NCI-H146 (cell line): Measurements from ENCODE around the gene TAF8.

Source experiments
- DNase-seq: peaks from one replicate; lab custom pipeline; 2025; lab: John Stamatoyannopoulos, UW

The TAF8 gene

DNA sequence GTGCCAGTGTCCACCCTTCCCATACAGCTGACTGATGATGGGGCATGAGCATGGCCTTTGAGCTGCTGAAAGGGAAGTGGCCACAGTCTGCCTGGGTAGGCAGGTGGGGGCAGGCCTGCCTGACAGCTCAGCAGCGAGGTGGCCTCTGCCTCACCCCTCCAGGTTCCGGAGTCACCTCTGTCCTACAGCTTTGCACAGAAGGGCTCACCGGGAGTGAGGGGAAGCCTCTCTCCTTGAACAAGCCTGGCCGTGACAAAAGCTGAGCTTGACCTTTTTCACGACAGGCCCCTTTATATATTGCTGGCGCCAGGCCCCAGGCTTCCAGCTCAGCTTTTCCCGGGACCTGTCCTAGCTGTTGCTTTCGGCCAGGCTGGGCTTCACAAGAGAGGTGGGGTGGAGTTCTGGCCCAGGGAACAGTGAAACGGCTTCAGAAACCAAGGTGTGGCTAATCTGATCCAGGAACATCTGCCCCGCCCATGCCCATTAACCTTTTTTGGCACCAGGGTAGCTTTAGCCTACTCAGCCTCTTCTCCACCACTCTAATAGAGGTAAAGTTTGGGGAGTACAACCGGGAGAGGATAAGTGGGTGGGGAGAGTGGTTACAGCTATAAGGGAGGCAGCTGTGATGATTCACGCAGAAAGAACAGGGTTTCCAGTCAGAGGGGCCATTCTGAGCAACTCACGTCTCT, 49.2 kb downstream of the TAF8 start:
- DNase-seq, result no peak

DNA sequence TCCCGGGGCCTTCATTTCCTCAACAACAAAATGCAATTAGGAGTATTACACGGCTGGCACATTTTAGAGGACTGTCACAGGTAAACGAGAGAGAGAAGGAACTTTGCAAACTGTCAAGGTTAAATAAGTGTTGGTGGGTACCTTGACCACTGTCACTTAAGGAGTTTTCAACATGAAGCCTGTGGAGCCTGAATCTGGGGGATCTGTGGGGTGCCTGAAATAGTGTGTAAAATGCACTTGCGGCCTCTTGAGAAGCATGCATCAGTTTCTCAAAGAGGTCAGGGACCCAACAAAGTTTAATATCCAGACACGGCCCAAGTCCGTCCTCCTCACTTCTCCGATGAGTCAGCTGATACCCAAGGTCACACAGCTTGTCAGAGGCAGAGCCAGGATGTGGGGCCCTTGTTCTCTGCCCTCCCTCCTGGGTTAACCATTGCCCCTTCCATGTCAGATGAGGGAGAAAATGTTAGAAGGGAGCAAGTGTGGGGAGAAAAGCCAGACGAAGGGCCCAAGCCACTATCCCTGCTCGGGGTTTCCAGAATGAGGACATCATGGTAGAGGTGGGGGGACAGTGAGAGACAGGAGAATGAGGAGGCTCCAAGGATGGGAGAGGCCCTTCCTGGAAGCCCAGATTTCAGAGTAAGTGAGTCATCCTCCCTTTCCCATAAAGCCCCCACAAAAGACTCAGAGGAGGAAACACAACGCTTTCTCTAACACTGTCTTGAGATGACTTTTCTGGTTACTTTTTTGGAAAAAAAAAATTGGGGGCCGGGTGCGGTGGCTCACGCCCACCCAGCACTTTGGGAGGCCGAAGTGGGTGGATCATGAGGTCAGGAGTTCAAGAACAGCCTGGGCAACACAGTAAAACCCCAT, 49.9 kb downstream of the TAF8 start:
- DNase-seq, result no peak

DNA sequence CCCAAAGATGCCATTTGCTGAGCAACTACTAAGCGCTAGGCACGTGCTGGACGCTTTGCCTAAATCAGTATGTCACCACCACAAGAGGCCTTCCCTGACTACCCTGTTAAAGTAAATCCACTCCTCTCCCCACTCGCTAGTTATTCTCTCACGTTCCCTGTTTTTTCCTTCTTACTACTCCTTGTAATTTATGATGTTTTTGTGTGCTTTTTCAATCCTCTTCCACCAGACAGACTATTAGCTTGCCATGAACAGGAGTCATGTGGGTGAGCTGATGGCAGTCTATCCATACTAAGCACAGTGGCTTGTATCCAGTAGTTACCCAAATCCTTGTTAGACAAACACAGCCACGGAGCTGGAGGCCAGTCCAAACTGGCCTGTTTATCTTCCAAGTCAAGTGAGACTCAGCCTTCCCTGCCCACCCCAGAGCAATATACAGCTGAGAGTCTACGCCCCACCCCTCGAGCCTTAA, 50.9 kb downstream of the TAF8 start:
- no peak for DNase-seq

DNA sequence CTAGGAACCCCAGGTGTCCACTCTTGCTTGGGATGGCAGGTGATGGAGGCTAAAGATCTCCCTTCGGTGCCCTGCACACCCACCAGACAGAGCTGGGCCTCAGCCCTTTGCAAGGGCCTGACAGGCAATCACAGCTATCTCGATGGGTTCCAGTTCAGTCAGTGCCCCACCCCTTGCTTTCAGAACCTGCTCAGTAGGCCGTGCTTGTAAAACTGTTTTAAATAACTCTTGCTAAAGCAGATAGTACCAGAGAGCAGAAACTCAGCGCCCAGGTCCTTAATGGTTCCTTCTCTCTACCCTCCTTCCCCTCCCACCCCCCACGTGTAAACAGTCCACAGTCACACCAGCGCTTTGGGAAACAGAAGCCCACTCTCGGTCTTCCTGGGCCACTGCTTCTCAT, 52.9 kb downstream of the TAF8 start:
- no peak for DNase-seq

DNA sequence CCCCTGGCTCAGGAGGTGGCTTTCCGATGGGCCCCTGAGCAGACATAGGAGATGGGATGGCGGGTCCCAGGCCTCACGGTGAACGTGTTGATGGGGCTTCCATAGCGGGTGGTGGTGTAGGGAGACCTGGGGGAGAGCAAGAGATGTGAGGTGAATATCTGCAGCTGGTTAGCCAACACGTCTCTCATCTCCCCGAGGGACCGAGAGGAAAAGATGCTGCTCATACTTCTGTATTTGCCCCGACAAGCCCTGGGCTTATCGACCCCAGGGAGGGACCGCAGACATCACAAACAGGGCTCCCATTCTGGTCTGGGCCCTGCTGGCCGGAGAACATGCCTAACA, 53.4 kb downstream of the TAF8 start:
- no peak for DNase-seq

DNA sequence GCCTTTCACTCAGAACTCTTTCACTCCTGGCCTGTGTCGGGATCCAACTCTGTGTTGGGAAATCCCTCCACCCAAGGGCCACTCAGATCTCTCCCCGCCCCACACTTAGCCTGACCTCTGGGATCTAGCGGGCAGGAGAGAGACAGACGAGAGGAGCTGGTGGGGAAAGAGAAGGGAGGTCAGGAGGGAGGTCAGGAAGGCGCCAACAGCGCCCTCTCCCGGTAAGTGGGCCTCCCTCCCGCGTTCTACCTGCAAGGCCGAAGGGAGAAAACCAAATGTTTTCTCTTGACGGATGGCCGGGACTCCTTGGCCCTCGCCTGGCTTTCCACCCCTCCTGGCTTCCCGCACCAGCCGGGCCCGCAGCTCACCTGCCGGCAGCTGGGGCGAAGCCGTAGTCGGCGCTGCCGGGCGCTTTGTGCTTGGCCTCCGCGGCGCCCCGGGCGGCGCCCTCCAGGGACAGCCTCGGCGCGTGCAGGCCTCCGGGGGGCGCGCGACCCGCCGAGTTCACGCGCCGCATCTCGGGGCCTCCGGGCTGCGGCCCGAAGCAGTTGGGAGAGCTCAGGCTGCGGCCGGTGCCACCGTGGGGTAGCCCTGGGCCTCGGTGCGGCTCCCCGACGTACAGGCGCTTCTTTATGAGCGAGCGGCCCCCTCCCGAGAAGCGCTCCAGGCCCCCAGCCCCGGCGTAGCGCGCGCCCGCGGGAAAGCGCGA, 53.9 kb downstream of the TAF8 start:
- DNase-seq, result no peak

DNA sequence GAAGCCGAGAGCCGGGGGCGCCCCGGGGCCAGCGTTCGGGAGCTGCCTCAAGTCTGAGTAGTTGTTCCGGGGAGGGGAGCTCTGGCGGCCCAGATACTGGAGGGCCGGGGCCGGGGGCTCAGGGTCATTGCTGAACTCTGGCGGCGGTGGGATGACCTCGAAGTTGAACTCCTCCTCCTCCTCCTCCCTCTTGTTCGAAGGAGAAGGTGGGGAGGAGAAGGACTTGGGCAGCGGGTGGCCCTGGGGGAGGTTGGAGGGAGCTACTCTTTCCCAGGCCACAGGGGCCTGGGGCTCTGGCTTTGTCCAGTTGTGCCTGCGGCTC, 54.4 kb downstream of the TAF8 start:
- DNase-seq, result no peak

DNA sequence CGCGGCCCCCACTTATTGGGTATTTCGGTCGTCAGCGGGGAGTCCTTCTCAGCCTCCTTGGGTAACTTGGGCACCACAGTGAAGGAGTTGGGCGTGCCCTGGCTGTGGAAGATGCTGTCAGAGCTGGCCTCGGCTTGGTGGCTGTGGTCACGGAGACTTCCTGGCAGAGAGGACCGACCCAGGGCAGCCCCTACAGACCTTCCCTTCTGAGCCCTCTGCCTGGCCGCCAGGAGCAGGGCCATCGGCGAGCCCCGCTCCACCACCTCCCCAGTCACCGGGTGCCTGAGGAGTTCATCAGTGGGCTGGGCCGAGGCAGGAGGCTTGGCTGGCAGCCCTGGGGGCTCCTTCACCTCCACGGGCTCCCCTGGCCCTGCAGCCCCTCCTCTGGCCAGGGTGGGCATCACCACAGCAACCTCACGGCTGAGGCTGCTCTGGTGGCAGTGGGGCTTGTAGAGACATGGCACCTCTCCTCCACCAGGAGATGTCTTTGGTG, 54.9 kb downstream of the TAF8 start:
- DNase-seq, result no peak

DNA sequence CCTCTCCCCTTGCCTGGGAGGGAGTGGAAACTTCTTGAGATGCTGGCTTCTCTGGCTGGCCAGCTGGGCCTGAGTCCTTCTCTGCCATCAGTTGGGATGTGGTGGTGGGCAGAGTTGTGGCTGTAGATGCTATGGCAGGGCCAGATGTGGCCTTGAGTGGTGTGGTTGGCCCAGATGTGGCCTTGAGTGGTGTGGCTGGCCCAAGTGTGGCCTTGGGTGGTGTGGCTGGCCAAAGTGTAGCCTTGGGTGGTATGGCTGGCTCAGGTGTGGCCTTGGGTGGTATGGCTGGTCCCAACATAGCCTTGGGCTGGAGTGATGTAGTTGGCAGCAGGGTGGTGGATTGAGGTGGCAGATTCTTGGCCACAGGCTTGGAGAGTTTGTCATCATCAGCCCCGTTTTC, 55.4 kb downstream of the TAF8 start:
- DNase-seq, result no peak

DNA sequence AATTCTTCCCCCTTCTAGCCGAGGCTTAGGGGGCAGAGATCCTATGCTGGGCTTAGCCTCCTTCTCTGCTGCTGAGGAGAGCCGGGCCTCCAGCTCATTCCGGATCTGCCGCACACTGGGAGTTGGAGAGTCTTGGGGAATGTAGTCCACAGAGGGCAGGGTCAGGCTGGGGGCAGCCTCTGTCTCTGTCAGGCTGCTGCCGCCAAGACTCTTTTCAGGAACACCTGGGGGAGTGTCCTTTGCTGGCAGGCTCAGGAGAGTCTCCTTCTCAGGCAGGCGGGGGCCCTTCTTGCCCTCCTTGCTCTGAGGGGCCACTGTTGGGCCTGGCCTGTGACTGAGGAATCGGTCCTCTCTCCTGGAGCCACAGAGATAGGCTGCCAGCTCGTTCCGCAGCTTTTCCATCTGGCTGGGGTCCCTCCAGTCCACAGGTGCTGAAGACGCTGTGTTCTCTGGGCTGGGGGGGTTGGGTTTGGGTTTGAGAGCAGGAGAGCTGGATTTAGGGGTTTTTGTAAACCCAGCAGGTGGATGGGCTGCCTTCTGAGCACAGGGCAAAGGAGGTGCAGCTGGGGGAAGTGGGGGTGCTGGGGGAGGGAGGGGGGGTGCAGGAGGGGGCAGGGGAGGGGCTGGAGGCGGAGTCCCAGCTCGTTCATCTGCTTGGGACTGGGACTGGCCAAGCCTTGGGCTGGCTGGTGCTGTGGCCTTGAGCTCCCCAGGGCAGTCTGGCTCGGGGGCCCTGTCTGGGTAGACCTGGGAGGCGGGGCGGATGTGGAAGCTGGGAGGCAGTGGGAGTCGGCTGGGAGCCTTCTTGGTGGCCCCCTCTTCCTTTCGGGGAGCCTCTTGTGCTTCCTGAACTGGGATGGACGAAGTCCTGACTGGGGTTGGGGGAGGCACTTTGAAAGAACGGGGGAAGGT, 56.0 kb downstream of the TAF8 start:
- no peak for DNase-seq

DNA sequence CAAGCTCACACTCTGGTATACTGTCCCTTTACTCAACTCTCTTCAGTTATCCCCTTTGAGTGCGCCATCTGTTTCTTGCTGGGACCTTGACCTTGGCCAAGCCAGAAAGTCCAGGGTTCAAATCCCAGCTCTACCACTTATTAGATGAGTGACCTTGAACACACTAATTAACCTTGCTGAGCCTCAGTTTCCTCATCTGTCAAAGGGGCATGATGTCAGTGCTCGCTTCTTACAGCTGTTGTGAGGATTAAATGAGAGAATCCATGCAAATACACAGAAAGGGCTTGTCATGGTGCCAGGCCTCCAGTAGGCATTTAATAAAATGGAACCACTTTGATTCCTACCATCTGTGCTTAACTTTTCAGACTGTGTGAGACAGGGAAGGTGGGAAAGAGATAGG, 57.7 kb downstream of the TAF8 start:
- no peak for DNase-seq

DNA sequence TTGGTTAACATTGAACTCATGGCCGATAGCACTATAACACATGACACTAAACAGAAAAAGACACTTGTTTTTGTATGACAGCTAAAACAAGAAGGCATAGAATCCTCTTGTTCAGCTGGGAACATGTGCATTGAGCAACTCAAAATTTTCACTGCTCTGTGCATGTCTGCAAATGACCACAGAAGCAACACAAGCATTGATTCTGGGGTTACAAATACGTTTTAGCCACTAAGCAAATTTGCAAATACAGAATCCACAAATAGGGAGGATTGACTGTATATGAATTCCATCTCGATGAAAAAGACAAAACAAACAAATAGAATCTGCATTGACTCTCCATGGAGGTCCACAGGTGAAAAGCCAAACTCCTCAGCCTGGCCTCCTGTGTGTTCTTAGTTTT, 60.4 kb downstream of the TAF8 start:
- DNase-seq, result no peak

DNA sequence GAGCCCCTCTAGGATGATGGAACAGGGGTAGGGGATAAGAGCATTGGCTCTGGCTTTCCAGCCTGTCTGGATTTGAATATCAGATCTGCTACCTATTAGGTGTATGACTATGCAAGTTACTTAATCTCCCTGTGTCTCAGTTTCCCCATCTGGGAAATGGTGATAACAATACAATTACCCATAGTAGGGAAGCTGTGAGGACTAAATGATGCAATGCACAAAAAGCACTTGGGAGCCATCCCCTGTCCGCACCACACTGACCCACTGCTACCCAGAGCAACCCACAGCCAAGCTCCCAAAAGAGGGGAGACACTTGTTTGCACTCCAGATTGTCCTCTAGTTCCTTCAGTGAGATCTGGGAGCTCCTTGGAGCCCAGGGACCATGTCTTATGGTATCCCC, 62.0 kb downstream of the TAF8 start:
- no peak for DNase-seq

DNA sequence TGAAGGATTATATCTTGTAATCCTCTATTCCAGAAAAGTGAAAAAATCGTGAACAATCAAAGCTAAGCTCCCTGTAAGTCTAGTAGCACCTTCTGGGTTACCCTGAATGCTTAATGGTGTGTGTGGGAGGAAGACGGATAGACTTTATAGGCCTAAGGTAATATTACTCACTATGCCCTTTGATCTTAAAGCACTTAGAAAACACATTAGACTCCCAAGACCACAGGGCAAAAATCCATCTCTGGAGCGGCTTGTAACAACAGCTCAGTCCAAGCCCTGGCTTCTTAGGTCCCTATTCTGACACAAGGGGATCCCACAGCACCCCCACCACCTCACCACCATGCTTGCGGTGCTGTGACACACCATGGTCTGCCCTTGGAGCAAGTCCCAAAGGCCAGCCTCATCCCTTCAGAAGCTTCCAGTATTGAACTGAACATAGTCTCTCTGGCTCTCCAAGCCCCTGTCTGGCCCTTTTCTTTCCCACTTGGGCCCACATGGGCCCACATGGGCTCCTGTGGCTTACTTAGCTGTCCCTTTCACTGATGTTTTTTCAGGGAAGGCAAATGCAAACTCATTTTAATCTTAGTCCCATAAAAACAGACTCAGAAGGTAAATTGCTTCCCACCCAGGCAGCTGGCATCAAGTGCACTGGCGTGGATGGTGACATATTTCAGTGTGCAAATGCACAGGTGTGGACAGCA, 63.8 kb downstream of the TAF8 start:
- no peak for DNase-seq

DNA sequence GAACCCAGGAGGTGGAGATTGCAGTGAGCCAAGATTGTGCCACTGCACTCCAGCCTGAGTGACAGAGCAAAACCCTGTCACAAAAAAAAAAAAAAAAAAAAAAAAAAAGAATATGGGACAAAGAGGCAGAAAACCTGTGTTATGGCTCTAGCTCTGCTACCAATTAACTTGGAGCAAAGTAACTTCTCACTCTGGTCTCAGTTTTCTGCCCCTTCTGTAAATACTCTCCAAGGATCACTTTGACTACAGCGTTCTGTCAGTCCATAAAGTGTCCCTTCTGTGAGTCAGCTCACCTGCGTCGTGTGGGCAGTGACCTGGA, 67.5 kb downstream of the TAF8 start:
- DNase-seq, result no peak

DNA sequence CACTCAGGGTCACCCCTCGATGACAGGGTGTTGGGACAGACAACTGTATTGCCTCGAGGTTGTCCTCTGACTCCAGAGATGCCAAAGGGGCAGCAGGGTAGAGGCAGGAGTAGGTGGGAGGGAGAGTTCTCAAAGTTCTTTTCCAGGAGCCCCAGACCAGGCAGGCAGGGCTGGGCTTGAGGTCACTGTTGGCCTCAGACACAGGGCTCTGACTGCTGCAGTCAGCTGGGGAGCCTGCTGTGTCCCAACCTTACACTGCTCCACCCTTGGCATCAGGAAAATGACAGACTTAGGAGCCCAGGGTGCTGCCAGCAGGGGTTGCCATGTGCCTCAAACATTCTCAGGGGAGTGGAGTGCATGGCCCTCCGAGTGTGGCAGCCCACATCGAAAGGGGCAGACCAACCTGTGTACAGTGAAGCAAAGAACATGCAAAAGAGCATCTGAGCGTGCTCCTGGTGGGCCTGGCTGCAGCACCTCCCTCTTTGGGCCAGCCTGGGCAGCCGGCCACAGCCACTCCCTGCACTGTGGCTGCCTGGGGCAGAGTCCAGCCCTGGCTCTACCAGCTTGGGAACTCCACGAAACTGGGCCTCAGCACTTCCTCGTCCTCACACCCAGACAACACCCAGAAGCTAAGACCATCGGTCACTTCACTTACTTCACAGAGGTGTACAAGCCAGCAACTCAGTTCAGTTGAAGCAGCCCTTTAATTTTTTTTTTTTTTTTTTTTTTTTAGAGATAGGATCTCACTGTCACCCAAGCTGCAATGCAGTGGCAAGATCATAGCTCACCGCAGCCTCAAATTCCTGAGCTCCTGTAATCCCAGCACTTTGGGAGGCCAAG, 68.1 kb downstream of the TAF8 start:
- DNase-seq, result no peak

DNA sequence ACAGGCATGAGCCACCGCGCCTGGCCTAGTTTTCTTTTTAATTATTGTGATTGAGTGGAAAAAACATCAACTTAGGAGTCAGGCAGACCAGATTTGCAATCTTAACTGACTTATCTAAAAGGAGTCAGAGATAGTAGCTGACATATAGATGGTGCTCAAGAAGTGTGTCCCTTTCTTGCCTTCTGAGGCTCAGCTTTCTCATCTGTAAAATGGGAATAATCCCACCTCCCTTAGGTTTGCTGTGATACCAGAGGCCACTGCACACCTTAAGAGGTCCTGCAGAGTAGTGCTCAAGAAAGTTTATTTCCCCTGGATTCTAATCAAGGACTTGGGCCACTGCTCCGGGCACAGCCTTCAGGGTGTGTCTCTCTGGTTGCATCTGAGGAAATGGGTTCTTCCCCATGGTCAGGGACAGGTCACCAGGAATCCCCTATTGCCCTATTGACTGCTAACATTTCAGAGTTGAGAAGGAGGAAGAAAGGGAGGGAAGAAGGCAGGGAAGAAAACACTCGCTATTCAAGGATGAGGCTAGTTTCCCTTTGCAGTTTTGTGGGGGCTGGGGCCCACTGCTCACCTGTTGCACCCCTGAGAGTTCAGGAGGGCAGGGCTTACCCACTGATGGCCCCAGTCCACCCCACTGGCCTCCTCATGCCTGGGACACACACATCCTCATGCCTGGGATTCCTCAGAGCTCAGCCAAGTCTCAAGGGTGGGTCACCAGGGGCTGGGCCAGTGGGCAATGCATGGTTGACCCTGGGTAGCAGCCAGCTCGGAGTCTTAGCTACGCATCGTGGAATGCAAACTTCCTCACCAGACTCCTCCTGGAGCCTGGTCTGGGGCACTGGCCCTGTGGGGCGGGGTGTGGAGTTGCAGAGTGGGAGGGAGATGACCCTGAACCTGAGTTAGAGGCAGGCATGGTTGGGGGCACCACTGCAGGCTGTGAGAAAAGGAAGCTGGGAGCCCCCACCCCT, 70.9 kb downstream of the TAF8 start:
- no peak for DNase-seq

DNA sequence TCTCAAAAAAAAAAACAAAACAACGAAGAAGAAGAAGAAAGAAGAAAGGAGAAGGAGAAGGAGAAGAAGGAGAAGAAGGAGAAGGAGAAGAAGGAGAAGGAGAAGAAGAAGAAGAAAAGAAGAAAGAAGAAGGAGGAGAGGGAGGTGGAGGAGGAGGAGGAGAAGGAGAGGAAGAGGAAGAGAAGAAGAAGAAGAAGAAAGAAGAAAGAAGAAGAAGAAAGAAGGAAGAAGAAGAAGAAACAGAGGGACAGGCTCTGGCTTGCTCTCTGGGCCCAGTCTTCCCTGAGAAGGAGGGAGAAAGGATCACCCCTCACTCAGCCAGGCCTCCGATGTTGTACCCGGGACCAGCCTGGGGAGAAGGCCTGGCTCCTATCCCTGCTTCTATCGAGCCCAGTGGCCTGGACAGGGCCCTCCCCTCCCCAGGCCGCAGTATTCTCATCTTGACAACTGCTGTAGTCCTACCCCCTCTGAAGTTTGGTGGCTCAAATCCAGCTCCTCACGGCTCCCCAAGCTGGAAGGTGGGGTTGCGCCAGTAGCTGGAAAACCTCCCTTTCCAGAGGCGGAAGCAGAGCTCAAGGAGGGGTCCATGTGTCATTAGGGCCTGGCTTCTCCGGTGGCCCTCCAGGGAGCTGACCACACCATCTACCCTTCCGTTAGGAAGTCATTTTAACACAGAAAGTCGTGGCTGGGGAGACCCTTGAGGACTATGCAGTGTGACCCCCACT, 73.2 kb downstream of the TAF8 start:
- no peak for DNase-seq
